Smooth muscle cell (in vitro differentiated cells): ENCODE measurements around the gene FLAD1. TPM values are rescaled to one million over a fixed set of nuclear protein-coding genes. Genes with fewer than 3 reads are reported as not detected.

Experiments
- DNase-seq: peaks from one replicate; lab custom pipeline; 2025; ENCODE audit not compliant: unreplicated experiment; lab: John Stamatoyannopoulos, UW
- H2AFZ ChIP-seq: fragments of 200-600 bp; sonication (generic); 2 replicates; pipeline ENCODE4 v1.6.0; 2016; ENCODE audit warnings: antibody characterized with exemption, low read depth, mild to moderate bottlenecking
- H3F3A ChIP-seq: fragments of 200-600 bp; sonication (generic); 2 replicates; pipeline ENCODE4 v1.6.0; 2017; ENCODE audit warnings: antibody characterized with exemption, low read depth
- H3K27ac ChIP-seq: fragments of 200-600 bp; sonication (generic); 2 replicates; pipeline ENCODE4 v1.5.1; 2016; ENCODE audit warnings: low read depth, mild to moderate bottlenecking
- H3K27me3 ChIP-seq: fragments of 200-600 bp; sonication (generic); 2 replicates; pipeline ENCODE4 v1.6.1; 2016; ENCODE audit warnings: low read depth, mild to moderate bottlenecking
- H3K36me3 ChIP-seq: fragments of 200-600 bp; sonication (generic); 2 replicates; pipeline ENCODE4 v1.5.1; 2016; ENCODE audit warnings: low read depth
- H3K4me1 ChIP-seq: fragments of 200-600 bp; sonication (generic); 2 replicates; pipeline ENCODE4 v1.5.1; 2016; ENCODE audit warnings: low read depth
- H3K4me2 ChIP-seq: fragments of 200-600 bp; sonication (generic); 2 replicates; pipeline ENCODE4 v1.6.0; 2016; ENCODE audit warnings: mild to moderate bottlenecking
- H3K4me3 ChIP-seq: fragments of 200-600 bp; sonication (generic); 2 replicates; pipeline ENCODE4 v1.5.1; 2016; ENCODE audit warnings: mild to moderate bottlenecking
- H3K79me2 ChIP-seq: fragments of 200-600 bp; sonication (generic); 2 replicates; pipeline ENCODE4 v1.6.0; 2016; ENCODE audit warnings: low read depth, mild to moderate bottlenecking
- H3K9ac ChIP-seq: fragments of 200-600 bp; sonication (generic); 2 replicates; pipeline ENCODE4 v1.6.0; 2016; ENCODE audit warnings: low read depth
- H3K9me3 ChIP-seq: fragments of 200-600 bp; sonication (generic); replicated peaks from 2 replicates; pipeline ENCODE4 v1.5.1; 2016; ENCODE audit warnings: low read depth
- H4K20me1 ChIP-seq: fragments of 200-600 bp; sonication (generic); 2 replicates; pipeline ENCODE4 v1.6.0; 2016; ENCODE audit warnings: low read depth
- WGBS: methylation state at CpG from one replicate; pipeline ENCODE4 v1.1.7; 2016; ENCODE audit warnings: low lambda C conversion rate; 5-methylcytosine and 5-hydroxymethylcytosine counted together
- microRNA-seq: library from miRNA; unstranded; fragments of <30 nt; microRNA quantifications from one replicate; pipeline ENCODE4, GENCODE V29; 2016; ENCODE audit warnings: borderline number of aligned reads
- polyA plus RNA-seq: library from polyadenylated mRNA; unstranded; fragments of >200 nt; fragmentation: Nextera tagmentation; extraction: Ambion mirVana; gene quantifications from 2 replicates; pipeline ENCODE4 v1.2.1, GENCODE V29; 2016
- small RNA-seq: library from RNA; depleted of rRNA; stranded (forward); fragments of <200 nt; gene quantifications from one replicate; pipeline ENCODE3, GENCODE V24; 2014
- total RNA-seq: library from RNA; depleted of rRNA; stranded (reverse); fragments of >200 nt; gene quantifications from 2 replicates; pipeline ENCODE4 v1.2.3, GENCODE V29; 2014
- TF ChIP-seq, protein P1 (sequence below): fragments of 200-600 bp; sonication (generic); IDR thresholded peaks from 2 replicates; pipeline ENCODE4 v1.5.1; 2017; ENCODE audit warnings: borderline replicate concordance, mild to moderate bottlenecking, antibody characterized with exemption; ENCODE audit not compliant: insufficient read depth, poor library complexity, severe bottlenecking

FLAD1 gene
- total and polyA plus RNA-seq, 2 experiments from 2014 or later, result 31.1 to 51.4 TPM

GRCh38 chr1:155038602-155039307 is 55.6 kb downstream of the FLAD1 start:
- H2AFZ ChIP-seq, result no peak overlapping the region
- no peaks in the 10 kb centered on the region for H3K36me3 ChIP-seq
- no peak for DNase-seq
- H3K9ac ChIP-seq, result no peak overlapping the region
- TF ChIP-seq, protein P1, sequence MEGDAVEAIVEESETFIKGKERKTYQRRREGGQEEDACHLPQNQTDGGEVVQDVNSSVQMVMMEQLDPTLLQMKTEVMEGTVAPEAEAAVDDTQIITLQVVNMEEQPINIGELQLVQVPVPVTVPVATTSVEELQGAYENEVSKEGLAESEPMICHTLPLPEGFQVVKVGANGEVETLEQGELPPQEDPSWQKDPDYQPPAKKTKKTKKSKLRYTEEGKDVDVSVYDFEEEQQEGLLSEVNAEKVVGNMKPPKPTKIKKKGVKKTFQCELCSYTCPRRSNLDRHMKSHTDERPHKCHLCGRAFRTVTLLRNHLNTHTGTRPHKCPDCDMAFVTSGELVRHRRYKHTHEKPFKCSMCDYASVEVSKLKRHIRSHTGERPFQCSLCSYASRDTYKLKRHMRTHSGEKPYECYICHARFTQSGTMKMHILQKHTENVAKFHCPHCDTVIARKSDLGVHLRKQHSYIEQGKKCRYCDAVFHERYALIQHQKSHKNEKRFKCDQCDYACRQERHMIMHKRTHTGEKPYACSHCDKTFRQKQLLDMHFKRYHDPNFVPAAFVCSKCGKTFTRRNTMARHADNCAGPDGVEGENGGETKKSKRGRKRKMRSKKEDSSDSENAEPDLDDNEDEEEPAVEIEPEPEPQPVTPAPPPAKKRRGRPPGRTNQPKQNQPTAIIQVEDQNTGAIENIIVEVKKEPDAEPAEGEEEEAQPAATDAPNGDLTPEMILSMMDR, result no peak
- H4K20me1 ChIP-seq, result no peaks in the 10 kb centered on the region
- no peak overlapping the region for H3K4me3 ChIP-seq
- WGBS, result 49% methylated on average over 8 of the region's 8 CpGs
- H3F3A ChIP-seq, result no peaks in the 10 kb centered on the region
- no peak overlapping the region for H3K27ac ChIP-seq
- no peak overlapping the region for H3K4me2 ChIP-seq
- H3K4me1 ChIP-seq, result no peaks in the 10 kb centered on the region
- no peaks in the 10 kb centered on the region for H3K27me3 ChIP-seq
- no peaks in the 10 kb centered on the region for H3K79me2 ChIP-seq
- no peaks in the 10 kb centered on the region for H3K9me3 ChIP-seq

DNA sequence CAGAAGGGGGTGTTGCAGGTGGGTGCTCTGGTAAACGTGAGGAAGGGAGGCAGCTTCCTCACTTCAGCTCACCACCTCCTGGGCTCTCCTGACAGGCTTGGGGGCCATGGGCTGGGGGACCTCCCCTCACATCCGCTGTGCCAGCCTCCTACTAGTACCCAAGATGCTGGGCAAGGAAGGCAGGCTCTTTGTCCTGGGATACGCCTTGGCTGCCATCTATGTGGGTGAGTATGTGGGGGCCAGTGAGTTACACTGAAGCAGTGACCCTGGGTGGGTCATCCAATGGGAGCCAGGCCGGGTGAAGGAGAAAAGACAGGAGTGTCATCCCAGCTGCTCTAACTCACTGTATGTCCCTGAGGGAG is 56.1 kb downstream of the FLAD1 start:
- no peaks in the 10 kb centered on the region for H3K79me2 ChIP-seq
- no peak for DNase-seq
- TF ChIP-seq, protein P1, result no peak
- WGBS, result 84% methylated on average over 4 of the region's 4 CpGs
- H3K4me2 ChIP-seq, result no peak overlapping the region
- H3K9ac ChIP-seq, result no peak overlapping the region
- no peak overlapping the region for H2AFZ ChIP-seq
- no peaks in the 10 kb centered on the region for H3K4me1 ChIP-seq
- H3K4me3 ChIP-seq, result no peak overlapping the region
- no peaks in the 10 kb centered on the region for H3K27me3 ChIP-seq
- no peak overlapping the region for H3K27ac ChIP-seq
- H3K36me3 ChIP-seq, result no peaks in the 10 kb centered on the region
- no peaks in the 10 kb centered on the region for H3K9me3 ChIP-seq
- no peaks in the 10 kb centered on the region for H4K20me1 ChIP-seq
- H3F3A ChIP-seq, result no peaks in the 10 kb centered on the region

- TF ChIP-seq, protein P1, result no peak
- Histone ChIP-seq H3K79me2 (no peaks in the 10 kb centered on the region), H3K36me3 (no peaks in the 10 kb centered on the region), H3K4me3 (no peak overlapping the region), H3K9me3 (no peaks in the 10 kb centered on the region), H3K27me3 (no peaks in the 10 kb centered on the region), H3K4me2 (no peak overlapping the region), H3F3A (no peaks in the 10 kb centered on the region), H3K4me1 (peaks cover 3% of the 10 kb centered on the region), H3K9ac (no peak overlapping the region), H4K20me1 (no peaks in the 10 kb centered on the region), H3K27ac (no peak overlapping the region), H2AFZ (no peak overlapping the region)
- 88% methylated on average over 12 of the region's 14 CpGs for WGBS
- DNase-seq, result no peak
Observed at GRCh38 chr1:155040358-155041093, 57.4 kb downstream of the FLAD1 start.

Small RNAs within 50 kb of the gene (microRNA-seq; reads per million reads assigned to microRNA genes)
- gene MIR4258, result not detected

Small RNAs within 50 kb of the gene (small RNA-seq; reads per million reads assigned to genes)
- gene MIR4258, result not detected
- not detected for gene RF00017

Other genes starting within 250 kb of the FLAD1 start
- gene KCNN3, start 113.1 kb upstream of the FLAD1 start, total RNA-seq, result 0.04 and 0.18 TPM in 2 replicates
- gene KCNN3, start 113.1 kb upstream of the FLAD1 start, polyA plus RNA-seq, result 0.14 and 0.77 TPM in 2 replicates
- gene PMVK, start 46.6 kb upstream of the FLAD1 start, total RNA-seq, result 6.0 and 6.7 TPM in 2 replicates
- gene PMVK, start 46.6 kb upstream of the FLAD1 start, polyA plus RNA-seq, result 31.2 and 40.2 TPM in 2 replicates
- gene PBXIP1, start 27.2 kb upstream of the FLAD1 start, total RNA-seq, result 39.1 and 41.9 TPM in 2 replicates
- 40.5 and 44.1 TPM in 2 replicates for gene PBXIP1, start 27.2 kb upstream of the FLAD1 start, polyA plus RNA-seq
- 18.4 and 20.3 TPM in 2 replicates for gene PYGO2, start 21.6 kb upstream of the FLAD1 start, total RNA-seq
- gene PYGO2, start 21.6 kb upstream of the FLAD1 start, polyA plus RNA-seq, result 27.9 and 30.0 TPM in 2 replicates
- gene SHC1, start 12.6 kb upstream of the FLAD1 start, total RNA-seq, result 207 and 216 TPM in 2 replicates
- gene SHC1, start 12.6 kb upstream of the FLAD1 start, polyA plus RNA-seq, result 214 and 249 TPM in 2 replicates
- 41.6 and 46.3 TPM in 2 replicates for gene CKS1B, start 8.7 kb upstream of the FLAD1 start, total RNA-seq
- gene CKS1B, start 8.7 kb upstream of the FLAD1 start, polyA plus RNA-seq, result 115 and 116 TPM in 2 replicates
- not detected in 2 replicates for gene LENEP, start 10.2 kb downstream of the FLAD1 start, total RNA-seq
- gene LENEP, start 10.2 kb downstream of the FLAD1 start, polyA plus RNA-seq, result not detected in 2 replicates
- 15.3 and 15.5 TPM in 2 replicates for gene ZBTB7B, start 19.5 kb downstream of the FLAD1 start, total RNA-seq
- gene ZBTB7B, start 19.5 kb downstream of the FLAD1 start, polyA plus RNA-seq, result 7.5 and 10.0 TPM in 2 replicates
- gene DCST2, start 50.4 kb downstream of the FLAD1 start, total RNA-seq, result 1.1 TPM in 1 of 2 replicates, not detected in the other
- gene DCST2, start 50.4 kb downstream of the FLAD1 start, polyA plus RNA-seq, result 1.2 and 1.3 TPM in 2 replicates
- not detected in 2 replicates for gene DCST1, start 50.5 kb downstream of the FLAD1 start, total RNA-seq
- gene DCST1, start 50.5 kb downstream of the FLAD1 start, polyA plus RNA-seq, result not detected in 2 replicates
- 29.8 and 45.4 TPM in 2 replicates for gene ADAM15, start 68.0 kb downstream of the FLAD1 start, total RNA-seq
- 41.2 and 49.4 TPM in 2 replicates for gene ADAM15, start 68.0 kb downstream of the FLAD1 start, polyA plus RNA-seq
- gene EFNA4, start 80.4 kb downstream of the FLAD1 start, total RNA-seq, result 24.2 and 27.6 TPM in 2 replicates
- 18.1 and 19.1 TPM in 2 replicates for gene EFNA4, start 80.4 kb downstream of the FLAD1 start, polyA plus RNA-seq
- 5.2 and 7.1 TPM in 2 replicates for gene EFNA3, start 95.5 kb downstream of the FLAD1 start, total RNA-seq
- gene EFNA3, start 95.5 kb downstream of the FLAD1 start, polyA plus RNA-seq, result 9.1 and 10.0 TPM in 2 replicates
- gene EFNA1, start 144.5 kb downstream of the FLAD1 start, total RNA-seq, result 14.4 and 20.9 TPM in 2 replicates
- 16.4 and 53.5 TPM in 2 replicates for gene EFNA1, start 144.5 kb downstream of the FLAD1 start, polyA plus RNA-seq
- 44.5 and 44.7 TPM in 2 replicates for gene SLC50A1, start 152.5 kb downstream of the FLAD1 start, total RNA-seq
- gene SLC50A1, start 152.5 kb downstream of the FLAD1 start, polyA plus RNA-seq, result 98.0 and 109 TPM in 2 replicates
- 51.5 and 69.1 TPM in 2 replicates for gene DPM3, start 157.2 kb downstream of the FLAD1 start, total RNA-seq
- gene DPM3, start 157.2 kb downstream of the FLAD1 start, polyA plus RNA-seq, result 75.8 and 79.9 TPM in 2 replicates
- gene KRTCAP2, start 190.0 kb downstream of the FLAD1 start, total RNA-seq, result 192 and 283 TPM in 2 replicates
- gene KRTCAP2, start 190.0 kb downstream of the FLAD1 start, polyA plus RNA-seq, result 607 and 642 TPM in 2 replicates
- gene TRIM46, start 190.5 kb downstream of the FLAD1 start, total RNA-seq, result 1.5 and 3.8 TPM in 2 replicates
- gene TRIM46, start 190.5 kb downstream of the FLAD1 start, polyA plus RNA-seq, result 3.6 and 4.3 TPM in 2 replicates
- 17.2 and 28.5 TPM in 2 replicates for gene THBS3, start 224.6 kb downstream of the FLAD1 start, total RNA-seq
- 15.7 and 20.1 TPM in 2 replicates for gene THBS3, start 224.6 kb downstream of the FLAD1 start, polyA plus RNA-seq
- 45.2 and 55.4 TPM in 2 replicates for gene MTX1, start 225.4 kb downstream of the FLAD1 start, total RNA-seq
- gene MTX1, start 225.4 kb downstream of the FLAD1 start, polyA plus RNA-seq, result 98.4 and 109 TPM in 2 replicates